ENCODE results near the gene TATDN3. TPM values are rescaled to one million over a fixed set of nuclear protein-coding genes. Genes with fewer than 3 reads are reported as not detected.
A peak's percentile ranks its signal among the peaks of the same experiment; 100 is the strongest.

Gene TATDN3
- total RNA-seq, 2 experiments from 2014 or later, result 18.6 to 20.2 TPM

GRCh38 chr1:212780759-212781158 lies 10.9 kb upstream of the TATDN3 start:
- Mint-ChIP-seq H3K9me3 (no peaks in the 10 kb centered on the region), H3K27ac (no peak overlapping the region), H3K4me1 (peaks cover 20% of the 10 kb centered on the region), H3K27me3 (no peaks in the 10 kb centered on the region), H3K36me3 (ENCODE audit: low read depth) (peaks cover 32% of the 10 kb centered on the region), H3K4me3 (no peak overlapping the region)
- ChIA-PET CTCF (interaction anchor here (0.6 to 7.4 kb wide), 18 partner anchors 8 to 325 kb away, joined by 3 to 90 read pairs (median 6); partner anchors contain the start of genes BATF3, NSL1 and TATDN3), POLR2A (interaction anchor here (1.8 to 2.2 kb wide), 2 partner anchors 12 to 303 kb away, joined by 4 to 14 read pairs; partner anchors contain the start of genes NSL1 and TATDN3)
- DNase-seq, result no peak

DNA sequence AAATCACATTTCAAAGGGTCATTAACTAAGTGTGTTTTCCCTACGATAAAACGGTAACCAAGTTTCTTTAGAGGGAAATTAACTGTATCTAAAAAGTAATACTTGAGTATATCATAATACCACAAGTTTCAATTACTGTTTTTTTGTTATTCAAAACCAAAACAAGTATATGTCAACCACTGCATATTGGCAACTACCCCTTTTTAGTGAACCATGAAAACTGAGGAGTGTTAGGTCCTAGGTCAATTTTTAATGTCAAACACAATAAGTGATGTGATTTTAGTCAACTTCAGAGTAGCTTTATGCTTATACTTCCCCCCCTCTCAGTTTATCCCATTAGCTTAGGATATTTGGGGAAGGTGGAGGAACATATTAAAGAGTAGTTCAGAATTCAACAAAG lies 10.5 kb upstream of the TATDN3 start:
- H3K4me3 Mint-ChIP-seq, result no peak overlapping the region
- H3K9me3 Mint-ChIP-seq, result no peaks in the 10 kb centered on the region
- peaks cover 35% of the 10 kb centered on the region for H3K36me3 Mint-ChIP-seq (ENCODE audit: low read depth)
- H3K27ac Mint-ChIP-seq, result no peak overlapping the region
- no peak for DNase-seq
- H3K4me1 Mint-ChIP-seq, result peaks cover 20% of the 10 kb centered on the region
- no peaks in the 10 kb centered on the region for H3K27me3 Mint-ChIP-seq
- ChIA-PET CTCF (interaction anchor here (0.6 to 7.4 kb wide), 22 partner anchors 8 to 325 kb away, joined by 3 to 90 read pairs (median 5); partner anchors contain the start of genes BATF3, NSL1, TATDN3 and VASH2), POLR2A (interaction anchor here (1.8 to 2.2 kb wide), 2 partner anchors 11 to 304 kb away, joined by 4 to 14 read pairs; partner anchors contain the start of genes NSL1 and TATDN3)

- DNase-seq, result no peak
- Mint-ChIP-seq H3K27ac (no peak overlapping the region), H3K4me3 (no peak overlapping the region), H3K9me3 (no peaks in the 10 kb centered on the region), H3K4me1 (peaks cover 20% of the 10 kb centered on the region), H3K27me3 (no peaks in the 10 kb centered on the region), H3K36me3 (ENCODE audit: low read depth) (peaks cover 38% of the 10 kb centered on the region)
- ChIA-PET CTCF (interaction anchor here (0.8 to 7.4 kb wide), 22 partner anchors 9 to 327 kb away, joined by 3 to 90 read pairs (median 5); partner anchors contain the start of genes BATF3 and VASH2), POLR2A (interaction anchor here (2.2 kb wide), 1 partner anchor 10 kb away, joined by 14 read pairs; the partner anchor contains the start of genes NSL1 and TATDN3)
These were observed 9.1 kb upstream of the TATDN3 start for GRCh38 chr1:212782422-212783154.

GRCh38 chr1:212783976-212784375 lies 7.7 kb upstream of the TATDN3 start:
- H3K36me3 Mint-ChIP-seq (ENCODE audit: low read depth), result peaks cover 34% of the 10 kb centered on the region
- H3K27ac Mint-ChIP-seq, result no peak overlapping the region
- H3K9me3 Mint-ChIP-seq, result no peaks in the 10 kb centered on the region
- CTCF ChIA-PET, result interaction anchor here (1.1 to 7.4 kb wide), 3 partner anchors 86 to 211 kb away, joined by 6 to 90 read pairs (median 7); no protein-coding TSS in a partner anchor
- H3K4me1 Mint-ChIP-seq, result peaks cover 24% of the 10 kb centered on the region
- no peaks in the 10 kb centered on the region for H3K27me3 Mint-ChIP-seq
- POLR2A ChIA-PET, result no interaction called here
- H3K4me3 Mint-ChIP-seq, result no peak overlapping the region
- DNase-seq, result no peak

GRCh38 chr1:212785871-212786270 lies 5.8 kb upstream of the TATDN3 start:
- Mint-ChIP-seq H3K4me1 (peaks cover 34% of the 10 kb centered on the region), H3K9me3 (no peaks in the 10 kb centered on the region), H3K27me3 (no peaks in the 10 kb centered on the region), H3K4me3 (no peak overlapping the region), H3K36me3 (ENCODE audit: low read depth) (peaks cover 34% of the 10 kb centered on the region), H3K27ac (no peak overlapping the region)
- ChIA-PET POLR2A (no interaction called here), CTCF (interaction anchor here (1.3 to 7.4 kb wide), 3 partner anchors 36 to 330 kb away, joined by 4 to 90 read pairs (median 7); no protein-coding TSS in a partner anchor)
- DNase-seq, result no peak

- Mint-ChIP-seq H3K27ac (peak overlapping the region; percentile 95), H3K4me1 (peaks cover 49% of the 10 kb centered on the region), H3K27me3 (no peaks in the 10 kb centered on the region), H3K9me3 (peaks cover 4% of the 10 kb centered on the region), H3K36me3 (ENCODE audit: low read depth) (peaks cover 31% of the 10 kb centered on the region), H3K4me3 (peak overlapping the region; percentile 100)
- CTCF ChIA-PET, result interaction anchor here (0.6 to 4.3 kb wide), 13 partner anchors 10 to 335 kb away, joined by 3 to 24 read pairs (median 4); partner anchors contain the start of genes BATF3 and FLVCR1
- POLR2A ChIA-PET, result interaction anchor here (0.6 to 4.0 kb wide), 32 partner anchors 9 to 755 kb away, joined by 3 to 19 read pairs (median 4); partner anchors contain the start of genes ATF3, DTL, FLVCR1 and RPS6KC1
- no peak for DNase-seq
These were observed 426 bp upstream of the TATDN3 start for GRCh38 chr1:212791261-212791675.

- Mint-ChIP-seq H3K36me3 (ENCODE audit: low read depth) (peaks cover 34% of the 10 kb centered on the region), H3K27ac (peak overlapping the region; percentile 95), H3K4me1 (peaks cover 49% of the 10 kb centered on the region), H3K9me3 (peaks cover 4% of the 10 kb centered on the region), H3K27me3 (no peaks in the 10 kb centered on the region), H3K4me3 (peak overlapping the region; percentile 100)
- no peak for DNase-seq
- CTCF ChIA-PET, result interaction anchor here (0.7 to 4.3 kb wide), 10 partner anchors 11 to 757 kb away, joined by 3 to 24 read pairs (median 5); partner anchors contain the start of genes BATF3, DTL, FLVCR1 and INTS7
- POLR2A ChIA-PET, result interaction anchor here (0.9 to 4.0 kb wide), 14 partner anchors 9 to 234 kb away, joined by 3 to 19 read pairs (median 5); partner anchors contain the start of genes ATF3, FLVCR1 and VASH2
These were observed 758 bp downstream of the TATDN3 start for GRCh38 chr1:212792396-212792908.

- peaks cover 4% of the 10 kb centered on the region for H3K9me3 Mint-ChIP-seq
- H3K36me3 Mint-ChIP-seq (ENCODE audit: low read depth), result peaks cover 41% of the 10 kb centered on the region
- peak overlapping the region; percentile 7 for H3K4me3 Mint-ChIP-seq
- H3K27ac Mint-ChIP-seq, result peak overlapping the region; percentile 76
- H3K27me3 Mint-ChIP-seq, result no peaks in the 10 kb centered on the region
- ChIA-PET CTCF (interaction anchor here (0.9 to 2.1 kb wide), 8 partner anchors 10 to 227 kb away, joined by 3 to 8 read pairs (median 4); partner anchors contain the start of gene FLVCR1), POLR2A (interaction anchor here (0.8 to 1.9 kb wide), 4 partner anchors 11 to 236 kb away, joined by 3 to 10 read pairs (median 6); partner anchors contain the start of genes ATF3 and FLVCR1)
- DNase-seq, result no peak
- H3K4me1 Mint-ChIP-seq, result peaks cover 47% of the 10 kb centered on the region
These were observed 2.9 kb downstream of the TATDN3 start for GRCh38 chr1:212794561-212795014.

- peaks cover 4% of the 10 kb centered on the region for H3K9me3 Mint-ChIP-seq
- H3K27ac Mint-ChIP-seq, result no peak overlapping the region
- no peak for DNase-seq
- no peaks in the 10 kb centered on the region for H3K27me3 Mint-ChIP-seq
- H3K36me3 Mint-ChIP-seq (ENCODE audit: low read depth), result peaks cover 50% of the 10 kb centered on the region
- peaks cover 23% of the 10 kb centered on the region for H3K4me1 Mint-ChIP-seq
- ChIA-PET CTCF (interaction anchor here (2.8 kb wide), 1 partner anchor 132 kb away, joined by 8 read pairs; no protein-coding TSS in a partner anchor), POLR2A (no interaction called here)
- H3K4me3 Mint-ChIP-seq, result no peak overlapping the region
These were observed 6.0 kb downstream of the TATDN3 start for GRCh38 chr1:212797681-212798080.

GRCh38 chr1:212805767-212806166 lies 14.1 kb downstream of the TATDN3 start:
- H3K4me3 Mint-ChIP-seq, result no peak overlapping the region
- ChIA-PET CTCF (interaction anchor here (0.7 to 1.6 kb wide), 5 partner anchors 9 to 141 kb away, joined by 3 to 10 read pairs (median 4); no protein-coding TSS in a partner anchor), POLR2A (interaction anchor here (0.9 kb wide), 1 partner anchor 11 kb away, joined by 4 read pairs; no protein-coding TSS in a partner anchor)
- H3K36me3 Mint-ChIP-seq (ENCODE audit: low read depth), result peaks cover 26% of the 10 kb centered on the region
- H3K4me1 Mint-ChIP-seq, result no peaks in the 10 kb centered on the region
- H3K27me3 Mint-ChIP-seq, result no peaks in the 10 kb centered on the region
- H3K27ac Mint-ChIP-seq, result no peak overlapping the region
- H3K9me3 Mint-ChIP-seq, result no peaks in the 10 kb centered on the region
- DNase-seq, result no peak

- ChIA-PET CTCF (interaction anchor here (0.6 to 1.9 kb wide), 13 partner anchors 9 to 189 kb away, joined by 3 to 33 read pairs (median 4); partner anchors contain the start of gene VASH2), POLR2A (interaction anchor here (1.4 kb wide), 1 partner anchor 43 kb away, joined by 6 read pairs; the partner anchor contains the start of gene FLVCR1)
- Mint-ChIP-seq H3K4me1 (peaks cover 2% of the 10 kb centered on the region), H3K9me3 (no peaks in the 10 kb centered on the region), H3K4me3 (no peak overlapping the region), H3K36me3 (ENCODE audit: low read depth) (no peaks in the 10 kb centered on the region), H3K27me3 (no peaks in the 10 kb centered on the region), H3K27ac (no peak overlapping the region)
- no peak for DNase-seq
These were observed 23.0 kb downstream of the TATDN3 start for GRCh38 chr1:212814537-212815334.

Data from activated CD4-positive, alpha-beta memory T cell treated with anti-CD3 and anti-CD28 coated beads, Interleukin-2, amount 10 ng/mL, durations not matched to agents 7 days and 5 days (primary cell).